Transverse colon (tissue), 4 donors: ENCODE results near the gene ZNF281.

Source experiments
- CTCF ChIP-seq, 5 experiments: fragments of 200-600 bp in 3 of 5; fragments of 450-650 bp in 2 of 5; sonication (generic) in 3 of 5; IDR thresholded peaks; 1 replicate in 2 of 5; 2 replicates in 3 of 5; pipeline ENCODE4 v1.5.1; 2016 to 2017; ENCODE audit warnings: antibody characterized with exemption in 5 of 5, inconsistent platforms in 3 of 5, mild to moderate bottlenecking in 2 of 5, moderate library complexity in 1 of 5
- EP300 ChIP-seq: sonication (generic); formaldehyde crosslinking; IDR thresholded peaks from one replicate; pipeline ENCODE4 v1.6.1; 2017; ENCODE audit warnings: antibody characterized with exemption, low read depth
- POLR2A ChIP-seq: fragments of 450-650 bp; IDR thresholded peaks from one replicate; pipeline ENCODE4 v1.6.1; 2016; ENCODE audit warnings: antibody characterized with exemption, mild to moderate bottlenecking, moderate library complexity
- POLR2AphosphoS5 ChIP-seq, 3 donors: sonication (generic); formaldehyde crosslinking; IDR thresholded peaks; one replicate each; pipeline ENCODE4 v1.6.1; 2016; ENCODE audit warnings: antibody characterized with exemption in 3 of 3

GRCh38 chr1:200433586-200433985 is 23.8 kb upstream of the ZNF281 start:
- TF ChIP-seq CTCF (IDR thresholded peaks at IDR 0.05) (no peak), POLR2A (no peak), POLR2AphosphoS5 (IDR thresholded peaks at IDR 0.05) (no peak), EP300 (no peak)
